Measurements from ENCODE around the gene ERMARD.

DNA sequence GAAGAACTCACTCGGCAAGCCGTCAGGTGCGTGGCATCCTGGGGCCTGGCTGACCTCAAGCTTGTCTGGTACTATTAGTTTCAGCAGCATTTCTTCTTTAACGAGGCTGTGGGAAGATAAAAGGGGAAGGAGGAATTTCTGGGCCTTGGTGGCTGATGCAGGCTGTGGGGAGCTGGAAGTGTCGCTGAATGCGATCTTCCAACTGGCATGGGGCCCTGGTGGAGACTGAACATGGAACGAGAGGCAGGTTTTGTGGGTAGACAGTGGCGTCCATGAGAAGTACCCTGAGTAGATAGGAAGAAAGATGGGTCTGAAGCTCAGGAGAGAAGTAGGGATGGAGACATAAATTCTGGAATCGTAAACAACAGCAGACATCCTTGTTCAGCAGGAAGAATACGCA lies 23.9 kb downstream of the ERMARD start:
- TF ChIP-seq, protein P1, sequence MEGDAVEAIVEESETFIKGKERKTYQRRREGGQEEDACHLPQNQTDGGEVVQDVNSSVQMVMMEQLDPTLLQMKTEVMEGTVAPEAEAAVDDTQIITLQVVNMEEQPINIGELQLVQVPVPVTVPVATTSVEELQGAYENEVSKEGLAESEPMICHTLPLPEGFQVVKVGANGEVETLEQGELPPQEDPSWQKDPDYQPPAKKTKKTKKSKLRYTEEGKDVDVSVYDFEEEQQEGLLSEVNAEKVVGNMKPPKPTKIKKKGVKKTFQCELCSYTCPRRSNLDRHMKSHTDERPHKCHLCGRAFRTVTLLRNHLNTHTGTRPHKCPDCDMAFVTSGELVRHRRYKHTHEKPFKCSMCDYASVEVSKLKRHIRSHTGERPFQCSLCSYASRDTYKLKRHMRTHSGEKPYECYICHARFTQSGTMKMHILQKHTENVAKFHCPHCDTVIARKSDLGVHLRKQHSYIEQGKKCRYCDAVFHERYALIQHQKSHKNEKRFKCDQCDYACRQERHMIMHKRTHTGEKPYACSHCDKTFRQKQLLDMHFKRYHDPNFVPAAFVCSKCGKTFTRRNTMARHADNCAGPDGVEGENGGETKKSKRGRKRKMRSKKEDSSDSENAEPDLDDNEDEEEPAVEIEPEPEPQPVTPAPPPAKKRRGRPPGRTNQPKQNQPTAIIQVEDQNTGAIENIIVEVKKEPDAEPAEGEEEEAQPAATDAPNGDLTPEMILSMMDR (IDR thresholded peaks at IDR 0.05) = no peak
- no peak for TF ChIP-seq POLR2A (IDR thresholded peaks at IDR 0.05)
